Uterus (tissue), 4 donors: ENCODE data around the gene MYO1A. TPM values are rescaled to one million over a fixed set of nuclear protein-coding genes. Genes with fewer than 3 reads are reported as not detected.

Experiments used
- DNase-seq, 2 donors: peaks; one replicate each; pipeline ENCODE4 v3.0.0-alpha.2; 2019 to 2020
- H3K27ac ChIP-seq, 2 donors: fragments of 200-600 bp; sonication (generic); 1 replicate in 1 of 2; 2 replicates in 1 of 2; pipeline ENCODE4 v1.5.1; 2016 to 2018
- H3K27me3 ChIP-seq, 2 donors: fragments of 200-600 bp; sonication (generic); one replicate each; pipeline ENCODE4 v1.5.1; 2018 to 2019; ENCODE audit warnings: control low read depth in 1 of 2
- H3K36me3 ChIP-seq, 2 donors: fragments of 200-600 bp; sonication (generic); one replicate each; pipeline ENCODE4 v1.5.1; 2019; ENCODE audit warnings: control low read depth in 1 of 2
- H3K4me1 ChIP-seq, 2 donors: fragments of 200-600 bp; sonication (generic); one replicate each; pipeline ENCODE4 v1.5.1; 2018 to 2019; ENCODE audit warnings: control low read depth in 1 of 2
- H3K4me3 ChIP-seq, 2 donors: fragments of 200-600 bp; sonication (generic); 1 replicate in 1 of 2; 2 replicates in 1 of 2; pipeline ENCODE4 v1.5.1; 2018 to 2019; ENCODE audit warnings: mild to moderate bottlenecking in 1 of 2
- H3K9me3 ChIP-seq, 2 donors: fragments of 200-600 bp; sonication (generic); one replicate each; pipeline ENCODE4 v1.5.1; 2019; ENCODE audit warnings: control low read depth in 1 of 2
- CTCF ChIP-seq, 4 experiments: fragments of 200-600 bp in 2 of 4; fragments of 450-650 bp in 2 of 4; sonication (generic) in 2 of 4; IDR thresholded peaks; one replicate each; pipeline ENCODE4 v1.5.1; 2016 to 2019; ENCODE audit warnings: antibody characterized with exemption in 4 of 4, mild to moderate bottlenecking in 2 of 4, moderate library complexity in 1 of 4
- POLR2A ChIP-seq, 2 donors: fragments of 450-650 bp; IDR thresholded peaks; one replicate each; pipeline ENCODE4 v1.6.1; 2016; ENCODE audit warnings: antibody characterized with exemption in 2 of 2, mild to moderate bottlenecking in 1 of 2, moderate library complexity in 1 of 2
- intact Hi-C: fragments of 100-400 bp; cut with DNase I; formaldehyde crosslinking; loops from one replicate; pipeline ENCODE4 v1.15.1; 2023; ENCODE audit warnings: low total_unique reads
- total RNA-seq, 4 donors: library from RNA; depleted of rRNA in 3 of 4; stranded (reverse); fragments of >200 nt in 3 of 4; gene quantifications; one replicate each; pipeline versions ENCODE4 v1.1.0 to v1.2.4, GENCODE V29; 2014 to 2023
- donor health status: DM: yes; HTN: yes; CAD: no.

The MYO1A gene
- total RNA-seq, 4 donors from 2014 or later: 0.59 to 1.3 TPM; not detected in 2

- TF ChIP-seq POLR2A (IDR thresholded peaks at IDR 0.05) (no peak), CTCF (IDR thresholded peaks at IDR 0.05) (no peak)
- H3K4me1 ChIP-seq: peaks cover 0 to 8% of the 10 kb centered on the region in 2 donors
- H3K27me3 ChIP-seq: no peaks in the 10 kb centered on the region
- intact Hi-C loops: loop anchor here (5.0 kb wide), 1 partner anchor 40 kb away; the partner anchor contains the start of gene STAT6
- H3K4me3 ChIP-seq: no peak overlapping the region
- H3K27ac ChIP-seq: peak overlapping the region; percentile 75 to 85
- H3K36me3 ChIP-seq: peaks cover 0 to 2% of the 10 kb centered on the region in 2 donors
- peak in 1 of 2 donors; percentile 45 for DNase-seq
- no peaks in the 10 kb centered on the region for H3K9me3 ChIP-seq
These were observed 22.7 kb upstream of the MYO1A start for GRCh38 chr12:57072661-57073060.

- peak overlapping the region; percentile 75 to 85 for H3K27ac ChIP-seq
- TF ChIP-seq CTCF (IDR thresholded peaks at IDR 0.05) (peak; percentile 84 to 99 (median 92)), POLR2A (IDR thresholded peaks at IDR 0.05) (peak in 1 of 2 donors; percentile 24)
- H3K9me3 ChIP-seq: no peaks in the 10 kb centered on the region
- H3K27me3 ChIP-seq: no peaks in the 10 kb centered on the region
- no peak overlapping the region for H3K4me3 ChIP-seq
- DNase-seq: peak; percentile 51 to 83
- intact Hi-C loops: loop anchor here (5.0 kb wide), 1 partner anchor 113 kb away; no protein-coding TSS in a partner anchor
- H3K36me3 ChIP-seq: peaks cover 0 to 2% of the 10 kb centered on the region in 2 donors
- H3K4me1 ChIP-seq: peaks cover 0 to 4% of the 10 kb centered on the region in 2 donors
These were observed 19.6 kb upstream of the MYO1A start for GRCh38 chr12:57069523-57069922.

- intact Hi-C loops: loop anchor here (5.0 kb wide), 1 partner anchor 116 kb away; no protein-coding TSS in a partner anchor
- no peak overlapping the region for H3K4me3 ChIP-seq
- H3K27ac ChIP-seq: no peak overlapping the region
- no peak for TF ChIP-seq CTCF (IDR thresholded peaks at IDR 0.05)
- TF ChIP-seq POLR2A (IDR thresholded peaks at IDR 0.05): no peak
- H3K4me1 ChIP-seq: no peaks in the 10 kb centered on the region
- no peak for DNase-seq
- H3K27me3 ChIP-seq: no peaks in the 10 kb centered on the region
- no peaks in the 10 kb centered on the region for H3K9me3 ChIP-seq
- H3K36me3 ChIP-seq: peaks cover 0 to 2% of the 10 kb centered on the region in 2 donors
These were observed 16.3 kb upstream of the MYO1A start for GRCh38 chr12:57066245-57066644.

- no peaks in the 10 kb centered on the region for H3K36me3 ChIP-seq
- intact Hi-C loops: no loop called here
- DNase-seq: no peak
- H3K4me1 ChIP-seq: no peaks in the 10 kb centered on the region
- TF ChIP-seq POLR2A (IDR thresholded peaks at IDR 0.05) (no peak), CTCF (IDR thresholded peaks at IDR 0.05) (no peak)
- no peaks in the 10 kb centered on the region for H3K9me3 ChIP-seq
- no peak overlapping the region for H3K4me3 ChIP-seq
- no peaks in the 10 kb centered on the region for H3K27me3 ChIP-seq
- peak overlapping the region; percentile 19 to 29 for H3K27ac ChIP-seq
These were observed 14.2 kb upstream of the MYO1A start for GRCh38 chr12:57063991-57064685.

GRCh38 chr12:57058454-57058853 lies 8.5 kb upstream of the MYO1A start:
- no peak overlapping the region for H3K27ac ChIP-seq
- no peaks in the 10 kb centered on the region for H3K9me3 ChIP-seq
- TF ChIP-seq POLR2A (IDR thresholded peaks at IDR 0.05): no peak
- TF ChIP-seq CTCF (IDR thresholded peaks at IDR 0.05): no peak
- no peaks in the 10 kb centered on the region for H3K27me3 ChIP-seq
- no peak for DNase-seq
- H3K4me3 ChIP-seq: no peak overlapping the region
- H3K4me1 ChIP-seq: no peaks in the 10 kb centered on the region
- H3K36me3 ChIP-seq: no peaks in the 10 kb centered on the region
- intact Hi-C loops: no loop called here
